HCT116 (cell line): Measurements from ENCODE around the gene CAMKK2.

Source experiments
- CEBPB ChIP-seq: IDR thresholded peaks from 2 replicates; pipeline ENCODE4 v1.6.1; 2012; ENCODE audit warnings: low read depth
- CTCF ChIP-seq, 3 experiments: fragments of 200-600 bp in 1 of 3; sonication (generic) in 1 of 3; IDR thresholded peaks in 2 of 3; conservative IDR thresholded peaks in 1 of 3; 2 replicates each; pipeline ENCODE4 v1.5.1; 2012 to 2017; ENCODE audit warnings: low read depth in 2 of 3, low read length in 2 of 3, antibody characterized with exemption in 1 of 3, borderline replicate concordance in 1 of 3, control low read depth in 1 of 3, mild to moderate bottlenecking in 1 of 3, mixed read lengths in 1 of 3, mixed run types in 1 of 3, moderate library complexity in 1 of 3; ENCODE audit not compliant: insufficient read depth in 1 of 3
- JUND ChIP-seq: IDR thresholded peaks from 2 replicates; pipeline ENCODE4 v1.6.1; 2012
- POLR2A ChIP-seq: IDR thresholded peaks from 2 replicates; pipeline ENCODE4 v1.7.0; 2011; ENCODE audit warnings: borderline replicate concordance; ENCODE audit not compliant: insufficient read depth, insufficient read length; ENCODE audit errors: extremely low read depth
- POLR2AphosphoS5 ChIP-seq: IDR thresholded peaks from 2 replicates; pipeline ENCODE4 v1.6.1; 2011; ENCODE audit warnings: mild to moderate bottlenecking, low read depth, low read length, moderate library complexity
- SIN3A ChIP-seq: IDR thresholded peaks from 2 replicates; pipeline ENCODE4 v1.6.1; 2012; ENCODE audit warnings: low read depth
- YY1 ChIP-seq: IDR thresholded peaks from 2 replicates; pipeline ENCODE4 v1.6.1; 2011; ENCODE audit warnings: low read length, low read depth, moderate library complexity, mild to moderate bottlenecking; ENCODE audit not compliant: insufficient replicate concordance; ENCODE audit errors: extremely low read depth
- ZBTB33 ChIP-seq: IDR thresholded peaks from 2 replicates; pipeline ENCODE4 v1.6.1; 2011; ENCODE audit warnings: mild to moderate bottlenecking, low read length, moderate library complexity; ENCODE audit not compliant: insufficient replicate concordance; ENCODE audit errors: extremely low read depth
- ZNF274 ChIP-seq: fragments of 200-500 bp; sonication (Bioruptor generic); IDR thresholded peaks from 2 replicates; pipeline ENCODE4 v1.6.1; 2014; ENCODE audit warnings: mild to moderate bottlenecking, low read depth, low read length, inconsistent platforms

DNA sequence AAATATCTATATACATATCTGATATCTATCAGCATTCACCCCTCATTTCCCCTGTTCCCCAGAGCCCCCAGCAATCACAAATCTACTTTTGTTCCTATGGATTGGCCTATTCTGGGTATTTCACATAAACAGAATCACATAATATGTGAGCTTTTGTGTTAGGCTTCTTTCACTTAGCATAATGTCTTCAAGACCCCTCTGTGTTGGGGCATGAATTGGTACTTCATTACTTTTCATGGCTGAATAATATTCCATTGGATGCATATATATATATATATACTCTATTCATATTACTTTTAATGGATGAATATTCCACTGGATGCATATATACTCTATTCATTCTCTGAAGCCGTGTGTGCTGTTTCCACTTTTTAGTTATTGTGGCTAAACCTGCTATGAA, 28.7 kb downstream of the CAMKK2 start:
- TF ChIP-seq POLR2A (no peak), SIN3A (no peak), ZBTB33 (no peak), CTCF (IDR thresholded peaks at IDR 0.05 in 2 of 3, conservative IDR thresholded peaks at IDR 0.05 in 1 of 3; ENCODE audit: borderline replicate concordance in 1 of 3, insufficient read depth in 1 of 3, low read depth in 2 of 3, low read length in 2 of 3) (no peak), CEBPB (no peak), JUND (no peak), YY1 (no peak), POLR2AphosphoS5 (no peak), ZNF274 (no peak)
